Fibroblast of skin of abdomen (primary cell): ENCODE measurements around the gene EXOC4.

Experiments used
- DNase-seq: peaks from one replicate; pipeline ENCODE4 v3.0.0-alpha.2; 2013

Gene EXOC4

DNA sequence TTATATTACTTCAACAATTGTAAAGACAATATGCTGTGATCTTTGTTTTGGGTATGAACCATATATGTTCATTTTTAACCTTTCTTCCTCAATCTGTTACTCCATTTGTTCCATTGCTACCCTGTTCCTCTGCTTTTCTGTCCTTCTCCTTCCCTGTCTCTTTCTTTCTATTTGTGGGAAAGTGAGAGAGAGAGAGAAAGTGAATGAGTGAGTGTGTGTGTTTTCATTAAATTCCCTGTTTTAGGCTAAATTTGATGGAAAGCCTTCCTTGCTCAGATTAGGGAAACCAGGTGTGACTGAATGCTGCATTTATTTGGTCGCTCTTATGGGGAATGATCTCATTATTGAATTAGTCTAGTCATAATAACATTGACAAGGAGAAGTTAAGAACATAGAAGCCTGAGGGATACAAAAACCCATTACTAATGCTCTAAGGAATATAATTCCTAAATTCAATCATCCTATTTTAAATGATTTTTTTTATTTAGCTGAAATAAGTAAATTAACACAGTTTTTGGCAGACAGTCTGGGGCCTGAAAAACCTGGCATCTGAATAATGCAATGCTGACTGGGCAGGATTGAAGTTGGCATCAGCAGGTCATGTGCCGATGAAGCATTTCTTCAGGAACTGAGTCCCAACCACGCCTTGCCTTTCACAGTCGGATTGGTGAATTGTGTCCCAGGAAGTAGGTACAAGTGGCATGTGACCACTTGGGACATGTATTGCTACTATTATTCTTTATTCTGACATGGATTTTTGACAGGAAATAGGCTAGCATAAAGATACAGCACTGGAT lies 756.6 kb downstream of the EXOC4 start:
- no peak for DNase-seq

DNA sequence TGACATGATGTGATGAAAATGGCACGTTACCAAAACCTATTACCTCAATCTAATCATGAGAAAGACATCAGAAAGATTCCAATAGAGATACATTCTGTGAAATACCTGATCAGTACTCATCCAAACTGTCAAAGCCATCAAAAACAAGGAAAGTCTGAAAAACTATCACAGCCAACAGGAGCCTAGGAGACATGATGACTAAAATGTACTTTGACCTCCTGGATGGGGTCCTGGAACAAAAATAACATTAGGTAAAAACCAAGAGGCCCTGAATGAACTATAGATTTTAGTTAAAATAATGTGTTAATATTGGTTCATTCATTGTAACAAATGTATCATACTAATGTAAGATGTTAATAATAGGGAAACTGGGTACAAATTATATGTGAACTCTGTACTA lies 760.4 kb downstream of the EXOC4 start:
- DNase-seq: no peak

DNA sequence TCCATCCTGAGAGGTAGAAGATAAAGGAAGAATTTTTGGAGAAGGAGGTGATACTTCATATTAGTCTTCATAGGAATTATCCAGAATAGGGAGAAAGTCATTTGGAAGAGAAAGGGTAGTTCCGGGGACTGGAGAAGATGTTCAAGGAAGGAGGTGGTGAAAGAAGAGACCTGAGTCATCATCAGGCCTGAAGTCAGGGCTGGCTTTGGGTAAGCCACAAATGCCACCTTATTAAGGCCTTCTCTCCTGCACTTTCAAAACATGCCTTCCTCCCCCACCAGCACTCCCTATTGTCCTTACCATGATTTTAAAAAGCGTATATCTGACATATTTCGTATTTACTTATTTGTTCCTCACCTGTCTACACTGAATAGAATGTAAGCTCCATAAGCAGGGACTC lies 762.1 kb downstream of the EXOC4 start:
- DNase-seq: no peak

DNA sequence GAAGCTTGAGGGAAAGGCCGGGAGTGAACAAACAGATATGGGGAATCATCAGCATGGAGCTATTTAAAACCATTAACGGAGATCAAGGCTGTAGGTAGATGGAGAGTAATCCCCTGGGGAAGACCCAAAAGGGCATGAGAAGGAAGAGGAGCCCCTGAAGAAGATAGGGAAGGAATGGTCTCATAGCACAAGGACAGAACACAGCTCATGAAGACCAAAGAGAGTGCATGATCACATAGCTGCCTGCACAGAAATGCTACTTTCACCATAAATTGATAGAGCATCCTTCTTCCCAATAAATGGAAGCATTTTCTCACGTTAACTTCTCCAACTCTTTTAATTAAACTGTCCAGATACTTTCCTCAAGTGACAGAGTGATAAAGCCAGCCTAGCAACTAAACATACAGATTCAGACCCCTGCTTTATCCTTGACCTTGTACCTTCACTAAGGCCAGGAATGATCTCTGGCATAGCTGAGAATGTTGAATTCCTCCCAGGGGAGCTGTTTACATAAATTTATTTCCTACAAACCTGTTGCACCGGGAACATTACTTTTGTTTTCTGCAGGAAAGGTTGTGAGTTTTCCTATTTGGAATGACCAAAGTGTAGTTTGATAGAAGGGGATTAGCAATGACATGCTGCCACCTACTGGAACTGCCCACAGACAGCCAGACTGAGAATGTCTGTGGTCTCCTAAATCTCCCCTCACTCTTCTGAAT lies 763.5 kb downstream of the EXOC4 start:
- peak; percentile 17 for DNase-seq

DNA sequence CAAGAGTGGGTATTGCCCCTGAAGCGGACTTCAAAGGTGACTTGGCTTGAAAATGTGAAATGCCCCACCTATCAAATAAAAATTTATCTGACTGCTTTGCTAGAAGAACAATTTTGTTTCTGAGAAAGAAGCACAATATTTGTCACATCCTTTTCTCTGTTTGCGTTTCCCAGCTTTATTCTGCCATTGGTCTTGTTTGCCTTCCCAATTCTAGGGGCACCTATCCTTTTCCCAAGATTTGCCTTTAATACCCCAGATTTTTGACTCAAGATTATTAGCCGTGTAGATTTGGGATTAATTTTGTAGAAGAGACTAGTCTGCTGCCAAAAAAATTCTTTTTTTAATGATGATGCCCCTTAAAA lies 764.0 kb downstream of the EXOC4 start:
- DNase-seq: no peak

DNA sequence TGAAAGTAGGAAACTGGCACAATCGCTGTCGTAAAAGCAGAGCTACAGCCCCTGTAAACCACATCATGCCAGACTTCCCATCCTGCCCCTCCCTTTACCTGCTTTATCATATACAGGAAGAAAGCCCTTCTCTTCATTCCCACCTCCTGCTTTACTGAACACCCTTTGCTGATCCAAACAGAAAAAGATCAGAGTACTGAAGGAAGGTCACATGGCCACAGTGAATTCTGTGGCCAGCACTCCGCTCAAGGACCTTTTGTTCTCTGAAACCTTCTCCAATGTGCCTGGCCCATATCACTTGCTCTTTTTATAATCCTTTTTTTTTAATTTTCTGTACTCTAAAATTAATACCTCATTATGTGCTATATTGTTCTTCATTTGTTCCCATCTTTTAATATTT lies 765.4 kb downstream of the EXOC4 start:
- DNase-seq: no peak

DNA sequence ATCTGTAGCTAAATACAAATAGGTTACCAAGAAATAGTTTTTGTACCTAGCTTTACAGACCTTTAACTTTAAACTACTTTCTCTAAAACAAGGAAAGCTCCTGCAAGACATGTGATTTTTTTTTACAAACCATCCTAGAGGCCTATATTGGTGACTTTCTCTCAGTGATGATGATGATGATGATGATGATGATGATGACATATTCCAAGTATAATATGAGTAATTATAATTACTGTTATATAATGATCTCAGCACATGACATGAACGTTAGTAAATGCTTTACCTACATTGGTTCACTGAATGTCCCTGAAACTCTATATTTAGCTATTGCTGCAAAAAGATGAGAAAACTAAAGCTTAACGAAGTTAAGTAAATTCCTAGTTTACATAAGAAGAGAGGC lies 766.4 kb downstream of the EXOC4 start:
- DNase-seq: no peak

DNA sequence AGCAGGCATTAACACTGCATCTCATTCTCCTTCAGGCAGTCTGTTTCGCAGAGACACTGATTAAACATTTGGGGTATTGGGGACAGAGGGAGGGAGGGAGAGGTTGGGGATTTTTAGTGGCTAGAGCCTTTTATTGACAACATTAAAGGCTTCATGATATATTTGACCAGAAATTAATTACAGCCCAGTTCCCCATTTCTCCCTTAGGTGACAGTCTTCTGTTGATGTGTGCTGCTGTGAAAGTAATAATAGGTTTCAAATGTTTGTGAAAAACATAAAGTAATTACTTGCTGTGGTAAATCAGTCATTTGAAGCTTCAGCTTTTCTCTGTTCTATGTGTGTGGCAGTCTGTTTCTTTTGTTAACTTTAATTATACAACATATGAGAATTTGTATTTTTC lies 769.0 kb downstream of the EXOC4 start:
- no peak for DNase-seq

DNA sequence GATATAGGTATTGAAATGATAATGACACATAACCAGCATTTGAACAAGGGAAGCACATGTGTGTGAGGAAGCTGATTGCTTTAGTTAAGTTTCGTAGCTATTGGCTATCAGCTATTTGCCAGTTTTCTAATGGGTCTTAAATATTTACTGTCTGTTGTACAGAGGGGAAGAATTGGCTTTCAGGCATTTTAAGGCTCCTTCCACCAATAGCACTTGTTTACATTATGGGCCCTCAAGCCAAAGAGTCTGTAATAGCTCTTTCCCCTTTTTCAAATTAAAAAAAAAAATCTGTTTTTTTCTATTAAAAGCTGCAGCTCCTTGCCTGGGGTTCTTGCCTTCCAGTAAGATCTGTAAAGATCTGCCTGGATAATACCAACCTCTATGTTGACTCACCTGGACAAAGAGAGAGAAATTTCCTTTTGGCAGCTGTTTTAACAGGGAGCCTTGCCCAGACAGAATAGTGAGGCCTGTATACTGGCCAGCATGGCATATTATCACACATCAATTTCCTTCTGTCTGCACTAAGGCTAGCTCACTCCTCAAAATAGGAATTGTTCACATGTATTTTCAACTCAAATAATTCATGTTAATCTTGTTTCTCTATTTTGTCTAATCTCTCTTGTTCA lies 769.5 kb downstream of the EXOC4 start:
- no peak for DNase-seq

DNA sequence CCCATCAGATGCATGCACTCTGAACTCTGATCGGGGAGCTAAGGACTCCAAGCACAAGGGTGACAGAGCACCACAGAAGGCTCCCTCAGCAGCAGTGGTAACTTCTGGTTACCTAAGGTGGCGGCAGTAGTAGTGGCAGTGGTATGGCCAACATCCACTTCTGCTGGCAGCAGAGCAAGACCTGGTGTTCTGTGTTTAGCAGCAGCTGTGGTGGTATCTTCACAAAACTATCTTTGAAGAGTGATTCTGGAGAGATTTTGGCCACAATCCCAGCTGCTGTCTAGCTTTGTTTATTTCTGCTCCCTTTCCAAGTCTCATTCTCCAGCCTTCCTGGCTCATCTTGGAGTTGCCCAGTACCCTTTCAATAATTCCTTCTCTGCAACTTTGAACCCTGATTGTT lies 771.9 kb downstream of the EXOC4 start:
- peak; percentile 9 for DNase-seq

DNA sequence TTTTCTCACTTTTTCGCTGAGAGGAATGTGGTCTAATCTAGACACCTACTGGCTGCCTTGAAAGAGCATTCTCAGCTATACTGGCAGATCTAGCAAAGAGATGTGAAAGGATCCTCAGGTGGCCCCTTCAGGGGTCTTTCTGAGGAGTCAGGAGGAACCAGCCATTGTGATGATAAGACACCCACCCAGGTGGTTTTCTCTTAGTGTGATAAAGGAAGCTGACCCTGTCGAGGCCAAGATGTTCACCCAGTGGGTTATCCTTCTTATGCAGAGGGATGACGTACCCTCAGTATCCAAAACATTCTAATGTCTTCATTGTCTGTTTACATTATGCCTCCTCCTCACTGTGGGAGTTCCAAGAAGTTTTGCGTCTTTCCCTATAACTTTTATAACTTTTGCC lies 776.0 kb downstream of the EXOC4 start:
- DNase-seq: no peak

DNA sequence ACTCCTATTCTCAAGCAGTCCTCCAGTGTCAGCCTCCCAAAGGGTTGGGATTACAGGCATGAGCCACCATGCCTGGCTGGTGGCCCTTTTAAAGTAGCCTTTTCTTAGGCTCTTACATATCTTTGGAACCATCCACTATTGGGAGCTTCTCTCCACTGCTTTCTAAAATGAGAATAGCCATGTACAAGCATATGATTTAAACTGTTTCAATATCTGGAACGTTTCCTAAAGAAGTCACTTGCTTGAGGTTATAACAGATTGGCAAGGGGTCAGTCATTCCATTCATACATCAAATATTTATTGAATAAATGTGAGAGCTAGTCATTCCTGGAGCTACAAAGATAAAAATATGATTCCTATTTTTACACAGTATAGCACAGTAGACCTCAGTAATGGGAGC lies 776.9 kb downstream of the EXOC4 start:
- DNase-seq: no peak

DNA sequence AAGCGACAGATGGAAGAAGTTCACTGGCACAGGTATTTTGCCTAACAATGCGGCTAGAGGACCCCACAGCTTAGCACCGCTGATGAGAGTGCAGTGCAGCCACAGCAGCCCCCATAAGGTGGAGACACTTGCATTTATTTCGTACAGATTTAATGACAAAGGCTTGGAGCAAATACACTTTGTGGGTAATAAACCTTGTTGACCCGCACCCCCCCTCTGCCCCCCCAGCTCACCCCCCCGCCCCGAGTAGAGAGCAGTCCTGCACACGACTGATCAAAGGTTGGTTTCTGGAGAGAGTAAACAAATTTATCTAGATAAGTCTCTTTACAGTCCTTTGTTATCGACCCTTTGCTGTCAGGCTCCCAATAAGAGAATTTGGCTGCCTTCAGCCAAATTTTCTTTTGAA lies 777.6 kb downstream of the EXOC4 start:
- no peak for DNase-seq

DNA sequence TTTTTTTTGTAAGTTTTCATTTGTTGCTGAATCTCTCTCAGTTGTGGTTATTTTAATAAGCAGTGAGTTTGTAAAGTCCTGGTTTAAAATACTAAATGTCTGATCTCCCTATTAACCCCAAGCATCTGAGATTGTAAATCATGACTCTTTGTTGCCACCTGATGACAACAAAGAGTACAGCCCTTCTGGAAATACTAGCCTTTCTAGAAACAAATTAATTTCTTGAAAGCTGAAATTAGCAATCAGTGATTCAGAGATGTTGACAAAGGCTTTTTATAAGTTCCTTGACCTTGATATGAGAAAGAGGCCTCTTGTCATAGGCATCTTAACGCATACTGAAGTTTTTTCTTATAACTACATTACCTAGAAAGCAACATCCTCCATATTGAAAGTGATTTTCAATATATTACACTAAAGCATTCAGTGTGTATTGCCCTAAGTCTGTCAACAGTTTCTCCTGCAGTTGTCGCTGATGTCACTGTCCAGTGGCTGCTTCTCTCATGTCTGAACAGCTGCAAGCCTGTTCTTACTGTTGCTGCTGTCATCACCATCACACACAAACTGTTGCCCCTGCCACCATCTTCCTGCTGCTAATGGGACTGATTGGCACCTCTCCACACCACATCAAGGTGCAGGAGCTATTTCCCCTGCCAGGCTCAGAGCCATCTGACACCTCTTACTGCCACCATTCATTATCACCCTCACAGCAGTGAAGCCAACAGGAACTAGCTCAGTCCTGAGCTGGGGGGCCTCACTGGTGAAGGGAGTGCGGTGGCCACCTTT lies 779.1 kb downstream of the EXOC4 start:
- DNase-seq: no peak

DNA sequence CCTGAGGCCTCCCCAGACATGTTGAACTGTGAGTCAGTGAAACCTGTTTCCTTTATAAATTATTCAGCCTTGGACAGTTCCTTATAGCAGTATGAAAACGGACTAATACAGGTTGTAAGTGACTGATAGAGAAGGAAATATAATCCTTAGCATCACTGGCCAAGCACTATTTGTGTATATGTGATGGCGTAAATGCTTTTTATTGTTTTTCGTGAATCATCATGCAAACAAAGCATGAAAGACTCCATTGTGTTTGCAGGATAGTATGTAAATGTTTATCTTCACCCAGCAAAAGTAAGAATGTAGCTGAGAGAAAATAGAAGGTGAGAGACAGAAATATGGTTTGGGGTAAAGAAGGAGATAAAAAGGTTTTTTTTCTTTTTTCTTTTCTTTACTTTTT lies 781.8 kb downstream of the EXOC4 start:
- no peak for DNase-seq

DNA sequence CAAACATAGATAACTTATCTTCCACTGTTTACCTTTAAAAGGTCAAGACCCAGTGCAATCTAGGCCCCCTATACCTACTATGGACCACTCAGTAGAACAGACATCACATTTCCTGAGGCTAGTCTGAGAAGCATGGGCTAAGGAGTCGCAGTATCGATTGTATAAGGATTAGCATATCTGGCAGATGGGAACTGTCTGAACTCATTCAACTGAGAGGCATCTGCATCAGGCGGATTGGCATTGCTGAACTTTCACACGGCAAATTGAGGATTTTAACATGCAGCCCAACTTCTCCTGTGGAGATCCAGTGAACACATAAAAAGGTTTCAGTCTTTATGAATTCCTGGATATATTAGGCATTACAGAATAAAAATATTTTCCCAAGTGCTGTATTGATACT lies 785.1 kb downstream of the EXOC4 start:
- DNase-seq: no peak

DNA sequence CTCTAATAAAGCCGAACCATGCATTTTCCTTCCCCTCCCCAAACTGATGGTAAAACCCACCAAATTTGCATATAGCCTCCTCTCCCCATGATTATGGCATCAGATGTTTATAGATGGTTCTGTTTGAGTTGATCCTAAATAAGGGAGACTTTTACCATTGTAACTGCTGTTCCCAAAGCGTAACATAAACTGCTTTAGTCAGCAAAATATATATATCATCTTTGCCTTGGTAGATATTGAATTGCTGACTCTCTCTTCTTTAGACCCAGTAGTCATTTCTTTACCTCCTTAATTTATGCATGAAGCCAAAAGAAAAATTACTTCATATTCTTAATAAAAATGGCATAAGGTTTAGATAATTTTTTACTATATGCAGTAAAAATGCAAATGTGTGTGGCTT lies 788.1 kb downstream of the EXOC4 start:
- no peak for DNase-seq

DNA sequence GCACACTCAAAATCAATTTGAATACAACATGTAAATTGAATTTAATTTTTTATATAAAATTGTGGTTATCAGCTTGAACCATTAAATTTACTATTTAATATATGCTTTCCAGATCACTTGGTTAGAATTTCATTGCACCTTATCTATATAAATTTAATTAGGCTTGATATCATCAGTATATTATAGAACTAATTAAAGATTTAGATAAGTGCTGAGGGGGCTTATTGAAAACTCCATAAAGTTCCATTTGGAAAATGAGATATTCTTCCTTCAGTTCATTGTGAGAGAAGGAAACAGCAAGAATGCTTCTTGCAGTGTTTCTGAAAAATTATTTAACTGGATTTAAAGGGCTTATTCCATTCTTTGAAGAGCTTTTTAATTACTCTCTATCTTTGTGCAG lies 788.6 kb downstream of the EXOC4 start:
- DNase-seq: no peak

DNA sequence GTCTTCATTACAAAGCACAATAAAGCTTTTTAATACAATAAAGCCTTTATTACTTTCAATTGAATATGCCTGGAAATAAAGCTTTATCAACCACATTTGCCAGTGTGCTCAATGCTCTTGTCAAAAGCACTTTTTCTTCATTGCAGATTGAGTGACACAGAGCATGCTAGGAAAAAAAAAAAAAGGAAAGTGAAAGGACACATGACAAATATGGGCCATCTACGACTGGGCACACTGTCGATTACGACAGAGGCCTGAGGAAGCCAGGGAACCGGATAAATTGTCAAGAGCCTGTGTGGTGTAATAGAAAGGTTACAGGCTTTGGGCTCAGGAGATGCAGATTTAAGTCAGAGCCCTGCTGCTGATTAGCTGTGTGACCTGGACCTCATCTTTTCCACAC lies 789.4 kb downstream of the EXOC4 start:
- no peak for DNase-seq

DNA sequence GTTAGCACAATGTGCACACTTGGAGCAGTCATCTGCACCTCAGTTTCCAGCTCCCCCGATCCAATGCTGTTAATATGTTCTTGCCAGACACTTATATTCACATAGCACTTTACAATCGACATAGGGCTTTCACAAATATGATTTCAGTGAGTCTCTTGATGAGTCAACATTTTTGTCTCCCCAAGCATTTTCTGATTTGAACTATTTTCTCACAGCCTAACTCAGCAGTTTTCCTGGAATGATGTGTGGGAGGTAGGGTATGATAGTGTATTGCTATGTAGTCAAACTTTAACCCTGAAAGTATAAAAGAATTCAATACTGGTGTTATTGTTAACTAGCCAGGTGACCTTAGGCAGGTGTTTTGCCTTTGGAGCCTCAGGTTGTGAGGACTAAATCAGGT lies 791.8 kb downstream of the EXOC4 start:
- DNase-seq: peak; percentile 13

DNA sequence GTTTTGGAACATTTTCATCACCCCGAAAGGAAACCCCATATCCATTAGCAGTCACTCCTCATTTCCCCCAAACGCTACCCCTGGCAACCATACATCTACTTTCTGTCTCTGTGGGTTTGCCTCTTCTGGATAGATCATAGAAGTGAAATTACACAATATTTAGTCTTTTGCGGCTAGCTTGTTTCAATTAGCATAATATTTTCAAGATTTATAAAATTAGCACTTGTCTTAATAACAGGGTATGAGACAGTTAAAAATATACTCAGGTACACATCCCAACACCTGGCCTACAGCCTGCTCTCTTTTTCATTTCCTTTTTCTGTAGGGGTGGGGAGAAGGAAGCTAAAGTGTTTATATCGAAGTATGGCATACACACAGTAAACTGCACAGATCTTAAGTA lies 792.8 kb downstream of the EXOC4 start:
- no peak for DNase-seq

DNA sequence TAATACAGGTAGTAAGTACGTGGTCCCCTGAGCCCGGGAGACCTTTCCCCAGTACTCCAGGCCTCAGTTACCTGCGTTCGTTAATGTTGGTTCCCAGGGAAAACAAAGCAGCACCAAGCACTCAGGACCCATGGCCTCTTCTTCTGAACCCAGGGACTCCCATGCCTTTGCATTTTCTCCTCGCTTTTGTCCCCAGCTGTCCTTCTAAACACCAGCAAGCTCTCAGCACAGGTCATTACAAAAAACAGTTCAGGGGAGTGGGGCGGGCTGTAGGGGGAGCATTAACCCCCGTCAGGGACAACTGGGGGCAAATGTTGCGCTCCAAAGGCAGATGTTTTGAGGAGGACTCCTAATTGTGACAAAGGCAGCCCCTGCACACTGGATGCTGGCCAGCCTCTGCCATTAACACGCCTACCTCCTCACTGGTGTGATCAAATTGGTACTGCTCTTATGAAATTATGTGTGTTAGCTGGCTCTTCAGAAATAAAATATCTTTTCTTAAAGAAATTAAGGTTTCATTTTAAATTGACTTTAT lies 793.8 kb downstream of the EXOC4 start:
- DNase-seq: no peak

DNA sequence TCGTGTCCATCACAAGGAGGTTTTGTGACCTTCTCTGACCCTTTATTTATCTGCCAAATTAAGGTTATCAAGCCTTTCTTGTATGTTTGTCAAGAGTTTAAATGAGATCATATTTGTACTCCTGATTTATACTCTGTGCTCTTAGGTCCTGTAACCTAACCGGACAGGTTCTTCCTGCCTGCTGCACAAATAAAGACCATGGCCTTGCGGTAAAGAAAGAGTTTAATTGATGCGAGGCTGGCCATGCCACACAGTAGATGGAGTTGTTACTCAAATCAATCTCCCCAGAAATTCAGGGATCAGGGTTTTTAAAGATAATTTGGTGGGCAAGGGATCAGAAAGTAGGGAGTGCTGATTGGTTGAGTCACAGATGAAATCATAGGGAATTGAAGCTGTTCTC lies 794.8 kb downstream of the EXOC4 start:
- no peak for DNase-seq
